ENCODE results near the gene NR5A2.

Gene NR5A2

GRCh38 chr1:200027264-200027823, at the start of gene NR5A2:
Gene NR5A2 (plus strand): TSS chr1:200027710. CDS start chr1:200027848, 138 bp downstream.
- DNase-seq (ENCODE audit: low read depth in 2 of 2), result no peak

GRCh38 chr1:199978408-199978940, 49.0 kb upstream of the NR5A2 start:
- no peak for DNase-seq (ENCODE audit: low read depth in 2 of 2)

GRCh38 chr1:199979071-199979470, 48.4 kb upstream of the NR5A2 start:
- no peak for DNase-seq (ENCODE audit: low read depth in 2 of 2)

GRCh38 chr1:199981584-199981983, 45.9 kb upstream of the NR5A2 start:
- DNase-seq (ENCODE audit: low read depth in 2 of 2), result no peak

- no peak for DNase-seq (ENCODE audit: low read depth in 2 of 2)
Measured at GRCh38 chr1:199982606-199983005, 44.9 kb upstream of the NR5A2 start.

GRCh38 chr1:199983531-199983930, 44.0 kb upstream of the NR5A2 start:
- DNase-seq (ENCODE audit: low read depth in 2 of 2), result no peak

GRCh38 chr1:199995096-199995685, 32.3 kb upstream of the NR5A2 start:
- no peak for DNase-seq (ENCODE audit: low read depth in 2 of 2)

GRCh38 chr1:200005165-200005564, 22.3 kb upstream of the NR5A2 start:
- no peak for DNase-seq (ENCODE audit: low read depth in 2 of 2)

GRCh38 chr1:200006711-200007110, 20.8 kb upstream of the NR5A2 start:
- no peak for DNase-seq (ENCODE audit: low read depth in 2 of 2)

GRCh38 chr1:200015811-200016210, 11.7 kb upstream of the NR5A2 start:
- no peak for DNase-seq (ENCODE audit: low read depth in 2 of 2)

- no peak for DNase-seq (ENCODE audit: low read depth in 2 of 2)
Measured at GRCh38 chr1:200021577-200022238, 5.8 kb upstream of the NR5A2 start.

- DNase-seq (ENCODE audit: low read depth in 2 of 2), result no peak
Measured at GRCh38 chr1:200022239-200022804, 5.2 kb upstream of the NR5A2 start.

GRCh38 chr1:200028586-200029034, 1.1 kb downstream of the NR5A2 start:
- no peak for DNase-seq (ENCODE audit: low read depth in 2 of 2)

- no peak for DNase-seq (ENCODE audit: low read depth in 2 of 2)
Measured at GRCh38 chr1:200029035-200029821, 1.7 kb downstream of the NR5A2 start.

GRCh38 chr1:200029822-200030152, 2.3 kb downstream of the NR5A2 start:
- DNase-seq (ENCODE audit: low read depth in 2 of 2), result no peak

- DNase-seq (ENCODE audit: low read depth in 2 of 2), result no peak
Measured at GRCh38 chr1:200030791-200031190, 3.3 kb downstream of the NR5A2 start.

GRCh38 chr1:200033511-200034261, 6.2 kb downstream of the NR5A2 start:
- no peak for DNase-seq (ENCODE audit: low read depth in 2 of 2)

GRCh38 chr1:200034262-200034557, 6.7 kb downstream of the NR5A2 start:
- no peak for DNase-seq (ENCODE audit: low read depth in 2 of 2)

- DNase-seq (ENCODE audit: low read depth in 2 of 2), result no peak
Measured at GRCh38 chr1:200034761-200035396, 7.4 kb downstream of the NR5A2 start.

- no peak for DNase-seq (ENCODE audit: low read depth in 2 of 2)
Measured at GRCh38 chr1:200035397-200035955, 8.0 kb downstream of the NR5A2 start.

Measured in stimulated activated CD8-positive, alpha-beta memory T cell treated with anti-CD3 and anti-CD28 coated beads, Interleukin-2, amount 100 ng/mL, for 48 hours (primary cell).